GM10266 (cell line): ENCODE results near the gene NHP2.
"Not testable (repeated sequence)": the region's sequence is repeated elsewhere in the genome, so short reads cannot be mapped to it uniquely, and the experiment has no call there.

Experiments
- DNase-seq: peaks from one replicate; pipeline ENCODE4 v3.0.0; 2012; ENCODE audit errors: extremely low spot score
- TF ChIP-seq, protein P1 (sequence below): IDR thresholded peaks from 2 replicates; pipeline ENCODE4 v1.5.1; 2012; ENCODE audit warnings: mild to moderate bottlenecking, low read depth; ENCODE audit not compliant: control insufficient read depth, insufficient read depth; ENCODE audit errors: missing control alignments

Gene NHP2

GRCh38 chr5:178129296-178129695, 24.4 kb downstream of the NHP2 start:
- DNase-seq: no peak
- TF ChIP-seq, protein P1, sequence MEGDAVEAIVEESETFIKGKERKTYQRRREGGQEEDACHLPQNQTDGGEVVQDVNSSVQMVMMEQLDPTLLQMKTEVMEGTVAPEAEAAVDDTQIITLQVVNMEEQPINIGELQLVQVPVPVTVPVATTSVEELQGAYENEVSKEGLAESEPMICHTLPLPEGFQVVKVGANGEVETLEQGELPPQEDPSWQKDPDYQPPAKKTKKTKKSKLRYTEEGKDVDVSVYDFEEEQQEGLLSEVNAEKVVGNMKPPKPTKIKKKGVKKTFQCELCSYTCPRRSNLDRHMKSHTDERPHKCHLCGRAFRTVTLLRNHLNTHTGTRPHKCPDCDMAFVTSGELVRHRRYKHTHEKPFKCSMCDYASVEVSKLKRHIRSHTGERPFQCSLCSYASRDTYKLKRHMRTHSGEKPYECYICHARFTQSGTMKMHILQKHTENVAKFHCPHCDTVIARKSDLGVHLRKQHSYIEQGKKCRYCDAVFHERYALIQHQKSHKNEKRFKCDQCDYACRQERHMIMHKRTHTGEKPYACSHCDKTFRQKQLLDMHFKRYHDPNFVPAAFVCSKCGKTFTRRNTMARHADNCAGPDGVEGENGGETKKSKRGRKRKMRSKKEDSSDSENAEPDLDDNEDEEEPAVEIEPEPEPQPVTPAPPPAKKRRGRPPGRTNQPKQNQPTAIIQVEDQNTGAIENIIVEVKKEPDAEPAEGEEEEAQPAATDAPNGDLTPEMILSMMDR: no peak

GRCh38 chr5:178127300-178128009, 26.2 kb downstream of the NHP2 start:
- not testable (repeated sequence) for DNase-seq

DNA sequence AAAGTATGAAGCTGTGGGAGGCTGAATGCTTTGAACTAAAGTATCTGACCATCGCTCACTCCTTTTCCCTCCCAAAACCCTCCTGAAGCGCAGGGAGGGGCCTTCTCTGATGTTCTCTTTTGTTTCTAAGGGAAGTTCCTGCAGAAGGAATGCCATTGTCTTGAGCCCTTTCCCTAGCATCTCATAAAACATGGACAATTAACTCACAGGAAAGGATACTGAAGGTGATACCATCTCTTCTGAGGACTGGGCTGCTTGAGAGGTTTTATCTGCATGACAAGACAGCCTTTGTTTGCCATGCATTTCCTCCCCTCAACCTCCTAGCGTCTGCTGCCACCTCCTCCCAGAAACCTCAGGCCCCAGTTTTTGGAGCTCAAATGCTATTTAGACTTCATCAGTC, 27.1 kb downstream of the NHP2 start:
- DNase-seq: no peak
- TF ChIP-seq, protein P1: no peak

DNA sequence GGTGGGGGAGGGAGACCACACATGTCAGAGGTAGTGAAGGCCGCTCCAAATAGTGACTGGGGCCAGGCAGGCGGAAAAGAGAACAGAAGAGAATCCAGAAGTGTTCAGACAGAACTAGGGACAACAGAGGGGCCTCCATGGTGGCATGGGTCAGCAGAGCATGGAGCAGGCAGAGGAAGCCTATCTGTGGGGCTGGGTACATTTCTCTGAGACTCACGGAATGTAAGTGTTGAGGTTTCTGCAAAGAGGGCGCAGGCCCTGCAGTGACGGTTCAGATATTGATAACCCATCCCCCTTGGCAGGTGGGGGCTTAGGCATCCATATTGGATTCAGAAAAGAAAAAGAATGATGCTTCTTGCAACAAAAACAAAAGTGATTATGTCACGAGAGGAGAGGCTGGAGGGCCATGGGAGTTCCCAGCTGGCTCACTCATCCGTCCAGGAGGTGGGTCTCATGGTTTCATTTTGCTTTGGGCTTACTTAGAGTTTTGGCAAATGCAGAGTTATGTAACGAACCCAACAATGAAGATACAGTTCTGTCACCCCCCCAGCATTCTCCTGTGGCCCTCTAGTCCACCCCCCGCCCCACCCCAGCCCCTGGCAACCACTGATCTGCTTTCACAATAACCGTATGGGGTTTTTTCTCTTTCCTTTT, 28.3 kb downstream of the NHP2 start:
- TF ChIP-seq, protein P1: no peak

DNA sequence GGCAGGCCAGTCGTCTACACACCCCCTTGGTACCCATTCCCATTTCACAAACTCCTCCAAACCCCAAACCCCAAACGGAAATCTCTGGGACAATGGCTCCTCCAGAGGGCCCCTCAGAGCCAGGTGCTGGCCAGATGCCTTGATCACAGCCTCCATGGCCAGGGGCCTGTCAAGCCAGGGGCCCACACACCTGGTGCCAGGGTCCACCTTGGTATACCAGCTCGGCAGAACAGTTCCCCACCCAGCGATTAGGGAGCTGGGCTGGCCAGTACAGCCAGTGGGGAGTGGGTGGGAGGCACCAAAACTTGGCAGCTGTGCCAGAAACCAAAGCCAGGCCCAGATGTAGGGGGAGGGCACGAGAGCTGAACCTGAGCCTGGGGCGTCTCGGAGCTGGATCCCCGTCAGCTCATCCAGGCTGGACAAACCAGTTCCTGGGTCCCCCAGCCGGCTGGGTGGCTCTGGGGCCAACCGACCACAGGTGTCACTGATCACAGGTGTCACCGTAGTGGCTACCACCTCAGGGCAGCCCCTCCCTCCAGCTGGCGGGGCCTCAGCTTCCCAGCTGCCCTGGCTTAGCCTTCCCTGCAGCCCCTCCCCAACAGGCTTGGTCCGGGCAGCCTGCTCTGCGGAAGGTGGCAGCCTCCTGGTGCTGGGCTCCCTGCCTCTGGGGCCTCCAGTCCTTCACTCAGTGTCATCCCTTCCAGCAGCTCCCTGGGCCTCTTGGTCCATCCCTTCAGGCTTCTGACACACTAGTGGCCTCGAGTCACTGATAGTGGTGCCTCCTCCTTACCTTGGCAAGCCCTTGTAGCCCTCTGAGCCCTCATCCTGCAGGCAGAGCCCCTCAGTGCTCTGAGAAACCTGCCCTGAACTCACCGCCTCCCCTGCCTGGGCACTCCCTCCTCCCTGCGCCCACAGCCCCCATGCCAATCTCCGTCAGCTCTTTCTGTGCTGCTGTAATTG, 29.4 kb downstream of the NHP2 start:
- TF ChIP-seq, protein P1: no peak
- DNase-seq: no peak

More for the DNA sequence above, 28.3 kb downstream of the NHP2 start:
- DNase-seq: no peak

DNA sequence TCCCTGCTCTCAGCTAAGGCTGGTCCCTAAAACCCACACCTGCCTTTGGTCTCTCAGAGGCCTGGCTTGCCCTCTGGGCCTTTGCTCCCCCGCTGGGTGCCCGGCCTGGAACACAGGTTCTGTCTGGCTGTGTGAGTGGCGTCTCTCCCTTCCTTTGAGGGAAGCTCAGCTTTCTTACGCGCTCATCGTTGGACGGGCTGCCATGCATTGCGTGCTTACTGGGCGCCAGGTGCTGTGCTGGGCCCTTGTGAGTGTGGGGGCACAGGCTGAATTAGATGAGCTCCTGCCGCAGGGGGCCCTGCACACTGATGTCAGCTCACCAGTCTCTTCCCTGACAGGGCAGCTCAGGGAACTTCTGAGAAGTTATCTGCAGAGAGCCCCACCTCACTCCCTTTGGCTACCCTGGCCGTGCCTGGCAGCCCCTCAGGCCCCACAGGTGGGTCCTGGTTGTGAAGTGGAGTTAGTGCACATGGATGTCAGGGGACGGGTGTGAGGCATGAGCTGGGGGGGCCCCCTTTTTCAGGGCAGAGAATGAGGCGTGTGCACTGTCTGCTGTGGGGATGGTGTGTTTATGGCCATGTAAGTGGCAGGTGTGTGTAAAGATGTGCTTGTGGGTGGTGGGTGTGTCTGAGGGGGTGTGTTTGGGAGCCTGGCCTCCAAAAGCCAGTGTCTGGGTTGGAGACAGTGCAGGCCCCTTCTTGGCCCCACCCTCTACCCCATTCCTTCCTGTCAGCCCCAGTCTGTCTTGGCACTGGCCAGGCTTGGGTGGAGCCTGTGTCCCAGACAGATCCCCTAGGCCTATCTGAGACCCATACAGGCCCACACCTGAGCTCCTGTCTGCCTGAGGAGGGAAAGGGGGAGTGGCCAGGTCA, 30.4 kb downstream of the NHP2 start:
- TF ChIP-seq, protein P1: no peak
- DNase-seq: no peak

DNA sequence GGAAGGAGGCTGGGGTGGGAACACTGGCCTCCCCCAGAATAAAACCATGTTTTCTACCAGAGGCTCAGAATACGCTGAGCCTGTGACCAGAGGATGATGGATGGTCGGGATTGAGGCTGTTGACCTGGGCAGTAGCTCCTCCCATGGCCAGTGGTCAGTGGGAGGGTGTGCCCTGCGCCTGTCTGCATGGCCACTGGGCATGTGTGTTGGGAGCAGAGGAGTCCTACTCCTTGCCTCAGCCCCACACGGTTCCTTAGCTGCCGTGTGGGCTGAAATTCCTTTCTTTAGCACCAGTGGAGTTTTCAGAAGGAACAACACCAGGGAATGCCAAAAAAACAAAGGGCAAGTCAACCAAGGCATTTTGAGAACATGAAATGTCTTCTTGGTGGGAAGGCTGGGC, 31.3 kb downstream of the NHP2 start:
- TF ChIP-seq, protein P1: no peak
- no peak for DNase-seq
